Esophagus squamous epithelium (tissue), 5 donors: Measurements from ENCODE around the gene RAD51C. TPM values are rescaled to one million over a fixed set of nuclear protein-coding genes. Genes with fewer than 3 reads are reported as not detected.
"Not testable (repeated sequence)": the region's sequence is repeated elsewhere in the genome, so short reads cannot be mapped to it uniquely, and the experiment has no call there.

Source experiments
- DNase-seq: peaks from one replicate; lab custom pipeline; 2025; lab: John Stamatoyannopoulos, UW
- H3K27ac ChIP-seq, 4 donors: fragments of 200-600 bp; sonication (generic); one replicate each; pipeline ENCODE4 v1.5.1; 2016 to 2019; ENCODE audit warnings: mild to moderate bottlenecking in 1 of 4
- H3K27me3 ChIP-seq, 4 donors: fragments of 200-600 bp; sonication (generic); 1 replicate in 3 of 4; 2 replicates in 1 of 4; pipeline versions ENCODE4 v1.5.1 to v1.6.0; 2017 to 2021; ENCODE audit warnings: antibody characterized with exemption in 1 of 4
- H3K36me3 ChIP-seq, 3 donors: fragments of 200-600 bp; sonication (generic); one replicate each; pipeline ENCODE4 v1.5.1; 2016 to 2019
- H3K4me1 ChIP-seq, 3 donors: fragments of 200-600 bp; sonication (generic); one replicate each; pipeline ENCODE4 v1.5.1; 2017 to 2019
- H3K4me3 ChIP-seq, 4 donors: fragments of 200-600 bp; sonication (generic); 1 replicate in 3 of 4; 2 replicates in 1 of 4; pipeline ENCODE4 v1.5.1; 2016 to 2019; ENCODE audit warnings: mild to moderate bottlenecking in 2 of 4, moderate library complexity in 1 of 4
- H3K9me3 ChIP-seq, 3 donors: fragments of 200-600 bp; sonication (generic); one replicate each; pipeline ENCODE4 v1.5.1; 2016 to 2019
- POLR2A ChIP-seq, 4 donors: fragments of 450-650 bp; IDR thresholded peaks; one replicate each; pipeline ENCODE4 v1.6.1; 2017; ENCODE audit warnings: antibody characterized with exemption in 4 of 4, mild to moderate bottlenecking in 4 of 4, moderate library complexity in 3 of 4
- WGBS, 2 donors: methylation state at CpG; one replicate each; pipeline ENCODE4 v1.1.5; 2018; 5-methylcytosine and 5-hydroxymethylcytosine counted together
- intact Hi-C: fragments of 100-400 bp; cut with DNase I; formaldehyde crosslinking; loops from one replicate; pipeline ENCODE4 v1.15.0; 2022
- total RNA-seq, 4 donors: library from RNA; depleted of rRNA; stranded (reverse); fragments of >200 nt; gene quantifications; one replicate each; pipeline ENCODE4 v1.1.0, GENCODE V29; 2016
- TF ChIP-seq, protein P1 (sequence below), 6 experiments: fragments of 450-650 bp in 4 of 6; fragments of 200-600 bp in 2 of 6; sonication (generic) in 2 of 6; IDR thresholded peaks; one replicate each; pipeline ENCODE4 v1.5.1; 2016 to 2019; ENCODE audit warnings: antibody characterized with exemption in 6 of 6, mild to moderate bottlenecking in 4 of 6, moderate library complexity in 4 of 6
- donor health status: DM: yes; HTN: yes; CAD: no.

Gene RAD51C
- total RNA-seq, 4 donors from 2014 or later = 11.6 to 19.2 (median 14.6) TPM

- no peaks in the 10 kb centered on the region for H3K9me3 ChIP-seq
- no peak for DNase-seq
- intact Hi-C loops = no loop called here
- H3K27ac ChIP-seq = no peak overlapping the region
- no peaks in the 10 kb centered on the region for H3K36me3 ChIP-seq
- peaks cover 4 to 14% (median 7%) of the 10 kb centered on the region in 3 donors for H3K4me1 ChIP-seq
- no peaks in the 10 kb centered on the region for H3K27me3 ChIP-seq
- TF ChIP-seq, protein P1, sequence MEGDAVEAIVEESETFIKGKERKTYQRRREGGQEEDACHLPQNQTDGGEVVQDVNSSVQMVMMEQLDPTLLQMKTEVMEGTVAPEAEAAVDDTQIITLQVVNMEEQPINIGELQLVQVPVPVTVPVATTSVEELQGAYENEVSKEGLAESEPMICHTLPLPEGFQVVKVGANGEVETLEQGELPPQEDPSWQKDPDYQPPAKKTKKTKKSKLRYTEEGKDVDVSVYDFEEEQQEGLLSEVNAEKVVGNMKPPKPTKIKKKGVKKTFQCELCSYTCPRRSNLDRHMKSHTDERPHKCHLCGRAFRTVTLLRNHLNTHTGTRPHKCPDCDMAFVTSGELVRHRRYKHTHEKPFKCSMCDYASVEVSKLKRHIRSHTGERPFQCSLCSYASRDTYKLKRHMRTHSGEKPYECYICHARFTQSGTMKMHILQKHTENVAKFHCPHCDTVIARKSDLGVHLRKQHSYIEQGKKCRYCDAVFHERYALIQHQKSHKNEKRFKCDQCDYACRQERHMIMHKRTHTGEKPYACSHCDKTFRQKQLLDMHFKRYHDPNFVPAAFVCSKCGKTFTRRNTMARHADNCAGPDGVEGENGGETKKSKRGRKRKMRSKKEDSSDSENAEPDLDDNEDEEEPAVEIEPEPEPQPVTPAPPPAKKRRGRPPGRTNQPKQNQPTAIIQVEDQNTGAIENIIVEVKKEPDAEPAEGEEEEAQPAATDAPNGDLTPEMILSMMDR (IDR thresholded peaks at IDR 0.05) = no peak
- no peak for TF ChIP-seq POLR2A (IDR thresholded peaks at IDR 0.05)
- no peak overlapping the region for H3K4me3 ChIP-seq
- WGBS, 2 donors = 77 to 87% methylated on average over 2 of the region's 2 CpGs
These were observed 3.9 kb upstream of the RAD51C start for GRCh38 chr17:58688521-58688920.

DNA sequence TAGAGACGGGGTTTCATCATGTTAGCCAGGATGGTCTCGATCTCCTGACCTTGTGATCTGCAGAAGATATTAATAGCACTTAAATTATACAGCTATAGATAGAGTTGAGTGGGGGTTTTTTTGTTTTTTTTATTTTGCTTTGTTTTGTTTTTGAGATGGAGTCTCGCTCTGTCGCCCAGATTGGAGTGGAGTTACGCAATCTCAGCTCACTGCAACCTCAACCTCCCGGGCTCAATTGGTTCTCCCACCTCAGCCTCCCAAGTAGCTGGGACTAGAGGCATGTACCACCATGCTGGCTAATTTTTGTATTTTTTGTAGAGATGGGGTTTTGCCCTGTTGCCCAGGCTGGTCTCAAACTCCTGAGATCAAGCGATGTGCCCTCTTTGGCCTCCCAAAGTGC, 2.4 kb upstream of the RAD51C start:
- H3K27ac ChIP-seq, DNase-seq, H3K36me3 ChIP-seq, H3K9me3 ChIP-seq, H3K4me3 ChIP-seq, intact Hi-C loops, H3K27me3 ChIP-seq: not testable (repeated sequence)
- 86 to 89% methylated on average over 7 of the region's 7 CpGs for WGBS, 2 donors
- H3K4me1 ChIP-seq = peaks cover 6 to 27% (median 9%) of the 10 kb centered on the region in 3 donors

DNA sequence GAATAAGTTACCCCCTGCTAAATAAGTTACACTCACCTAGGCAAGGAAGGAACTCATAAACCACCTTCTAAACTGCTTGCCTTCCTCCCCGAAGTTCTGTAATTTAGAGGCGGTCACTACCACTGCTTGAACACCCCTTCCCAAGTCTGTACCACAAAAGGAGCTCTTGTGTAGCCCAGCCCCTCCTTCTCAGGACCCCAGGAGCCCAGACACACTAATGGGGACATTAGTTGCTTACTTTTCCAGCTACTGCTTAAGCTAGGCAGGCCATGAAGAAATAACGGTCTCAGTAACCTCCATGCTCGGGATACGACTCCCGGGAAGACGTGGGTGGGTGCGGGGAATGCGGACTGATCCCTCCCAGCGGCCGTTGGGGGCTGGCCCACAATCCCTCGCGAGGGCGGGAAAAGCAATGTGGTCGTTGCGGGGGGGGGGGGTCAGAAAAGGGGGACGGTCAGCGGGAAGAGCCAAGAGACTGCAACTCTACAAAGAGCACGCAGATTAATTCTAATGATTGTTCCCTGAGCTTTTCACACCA, 632 bp upstream of the RAD51C start, which contains the start of gene TEX14:
TSS of gene TEX14 (minus strand) at position 345 of the 538 bp plus-strand sequence. CDS start 40,044 bp downstream, outside the sequence.
- H3K27ac ChIP-seq = peak within 1 kb of the TSS; percentile 73 to 89 (median 86)
- H3K9me3 ChIP-seq = no peaks in the 10 kb centered on the region
- no peak for DNase-seq
- no peaks in the 10 kb centered on the region for H3K36me3 ChIP-seq
- peak within 1 kb of the TSS; percentile 54 to 78 (median 61) for H3K4me3 ChIP-seq
- no peaks in the 10 kb centered on the region for H3K27me3 ChIP-seq
- intact Hi-C loops = no loop called here
- TF ChIP-seq, protein P1 (IDR thresholded peaks at IDR 0.05) = no peak
- TF ChIP-seq POLR2A (IDR thresholded peaks at IDR 0.05) = no peak
- H3K4me1 ChIP-seq = peaks cover 6 to 27% (median 9%) of the 10 kb centered on the region in 3 donors
- 98 to 99% methylated on average over 5 to 16 of the region's 19 CpGs for WGBS, 2 donors

DNA sequence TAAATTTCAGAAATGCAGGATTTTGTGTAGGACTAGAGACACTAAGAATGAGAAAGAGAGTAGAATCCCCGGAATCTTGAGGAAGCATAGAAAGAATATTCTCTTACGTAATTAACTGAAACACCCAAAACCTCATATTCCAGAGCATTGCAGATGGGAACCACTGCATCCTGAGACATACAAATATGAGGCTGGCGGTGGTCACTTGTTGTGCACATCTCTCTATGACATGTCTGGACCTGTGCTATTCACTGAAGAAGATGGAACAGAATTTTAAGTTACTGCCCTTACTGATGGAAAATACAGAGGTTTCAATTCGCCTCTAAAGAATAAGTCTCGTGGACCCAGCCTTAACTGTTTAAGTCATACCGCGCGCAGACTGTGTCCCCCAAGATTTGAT, 806 bp downstream of the RAD51C start:
- intact Hi-C loops = no loop called here
- H3K4me3 ChIP-seq = peak overlapping the region; percentile 54 to 78 (median 61)
- H3K4me1 ChIP-seq = peaks cover 6 to 27% (median 9%) of the 10 kb centered on the region in 3 donors
- TF ChIP-seq, protein P1 (IDR thresholded peaks at IDR 0.05) = no peak
- TF ChIP-seq POLR2A (IDR thresholded peaks at IDR 0.05) = no peak
- H3K36me3 ChIP-seq = no peaks in the 10 kb centered on the region
- 56 to 68% methylated on average over 8 of the region's 8 CpGs for WGBS, 2 donors
- peak overlapping the region; percentile 73 to 89 (median 86) for H3K27ac ChIP-seq
- no peaks in the 10 kb centered on the region for H3K27me3 ChIP-seq
- DNase-seq = no peak
- no peaks in the 10 kb centered on the region for H3K9me3 ChIP-seq

- intact Hi-C loops = no loop called here
- WGBS, 2 donors = 57 to 78% methylated on average over 2 of the region's 2 CpGs
- H3K36me3 ChIP-seq = no peaks in the 10 kb centered on the region
- H3K4me3 ChIP-seq = no peak overlapping the region
- no peak overlapping the region for H3K27ac ChIP-seq
- peaks cover 6 to 27% (median 9%) of the 10 kb centered on the region in 3 donors for H3K4me1 ChIP-seq
- H3K27me3 ChIP-seq = no peaks in the 10 kb centered on the region
- TF ChIP-seq, protein P1 (IDR thresholded peaks at IDR 0.05) = no peak
- TF ChIP-seq POLR2A (IDR thresholded peaks at IDR 0.05) = no peak
- no peaks in the 10 kb centered on the region for H3K9me3 ChIP-seq
- DNase-seq = no peak
These were observed 1.3 kb downstream of the RAD51C start for GRCh38 chr17:58693751-58694150.
